Stimulated activated naive CD8-positive, alpha-beta T cell treated with anti-CD3 and anti-CD28 coated beads, Interleukin-15, Interleukin-2, amounts not matched to agents 100 ng/mL and 50 ng/mL, for 24 hours (primary cell): Measurements from ENCODE around the gene SERPINH1.

Source experiments
- H3K27ac Mint-ChIP-seq: one replicate; pipeline ENCODE4 v1.8.0; 2021; ENCODE audit warnings: mild to moderate bottlenecking, mixed read lengths
- H3K27me3 Mint-ChIP-seq: one replicate; pipeline ENCODE4 v1.8.0; 2021; ENCODE audit warnings: mixed read lengths
- H3K36me3 Mint-ChIP-seq: one replicate; pipeline ENCODE4 v1.8.0; 2021; ENCODE audit warnings: low read depth, mixed read lengths
- H3K4me1 Mint-ChIP-seq: one replicate; pipeline ENCODE4 v1.8.0; 2021; ENCODE audit warnings: low read depth, mixed read lengths
- H3K4me3 Mint-ChIP-seq: one replicate; pipeline ENCODE4 v1.8.0; 2021; ENCODE audit warnings: mild to moderate bottlenecking, mixed read lengths
- H3K9me3 Mint-ChIP-seq: one replicate; pipeline ENCODE4 v1.8.0; 2021; ENCODE audit warnings: mixed read lengths

Gene SERPINH1

GRCh38 chr11:75589051-75589450, 27.0 kb downstream of the SERPINH1 start:
- Mint-ChIP-seq H3K4me3 (no peak overlapping the region), H3K27ac (no peak overlapping the region)

GRCh38 chr11:75589933-75590332, 27.9 kb downstream of the SERPINH1 start:
- H3K27me3 Mint-ChIP-seq: no peaks in the 10 kb centered on the region
- H3K9me3 Mint-ChIP-seq: no peaks in the 10 kb centered on the region
- H3K4me3 Mint-ChIP-seq: no peak overlapping the region
- H3K4me1 Mint-ChIP-seq: peaks cover 10% of the 10 kb centered on the region
- no peaks in the 10 kb centered on the region for H3K36me3 Mint-ChIP-seq
- H3K27ac Mint-ChIP-seq: no peak overlapping the region

More at GRCh38 chr11:75589051-75589450, 27.0 kb downstream of the SERPINH1 start:
- Mint-ChIP-seq H3K27me3 (no peaks in the 10 kb centered on the region), H3K36me3 (no peaks in the 10 kb centered on the region), H3K9me3 (no peaks in the 10 kb centered on the region), H3K4me1 (peaks cover 13% of the 10 kb centered on the region)

GRCh38 chr11:75591371-75591770, 29.3 kb downstream of the SERPINH1 start:
- no peak overlapping the region for H3K27ac Mint-ChIP-seq

GRCh38 chr11:75591966-75592365, 29.9 kb downstream of the SERPINH1 start:
- Mint-ChIP-seq H3K4me1 (peaks cover 10% of the 10 kb centered on the region), H3K9me3 (no peaks in the 10 kb centered on the region), H3K36me3 (no peaks in the 10 kb centered on the region), H3K27me3 (no peaks in the 10 kb centered on the region), H3K4me3 (no peak overlapping the region), H3K27ac (no peak overlapping the region)

More at GRCh38 chr11:75591371-75591770, 29.3 kb downstream of the SERPINH1 start:
- Mint-ChIP-seq H3K4me3 (no peak overlapping the region), H3K9me3 (no peaks in the 10 kb centered on the region), H3K27me3 (no peaks in the 10 kb centered on the region), H3K4me1 (peaks cover 10% of the 10 kb centered on the region), H3K36me3 (no peaks in the 10 kb centered on the region)

GRCh38 chr11:75592715-75593114, 30.7 kb downstream of the SERPINH1 start:
- Mint-ChIP-seq H3K27ac (no peak overlapping the region), H3K36me3 (no peaks in the 10 kb centered on the region), H3K4me1 (peaks cover 10% of the 10 kb centered on the region), H3K9me3 (no peaks in the 10 kb centered on the region), H3K4me3 (no peak overlapping the region), H3K27me3 (no peaks in the 10 kb centered on the region)

- Mint-ChIP-seq H3K36me3 (no peaks in the 10 kb centered on the region), H3K4me1 (peaks cover 10% of the 10 kb centered on the region), H3K9me3 (no peaks in the 10 kb centered on the region), H3K27me3 (no peaks in the 10 kb centered on the region), H3K27ac (no peak overlapping the region), H3K4me3 (no peak overlapping the region)
These were observed 31.3 kb downstream of the SERPINH1 start for GRCh38 chr11:75593286-75593915.

- H3K4me1 Mint-ChIP-seq: peaks cover 10% of the 10 kb centered on the region
- H3K36me3 Mint-ChIP-seq: no peaks in the 10 kb centered on the region
These were observed 32.2 kb downstream of the SERPINH1 start for GRCh38 chr11:75594211-75594610.

GRCh38 chr11:75595429-75595828, 33.4 kb downstream of the SERPINH1 start:
- H3K4me3 Mint-ChIP-seq: no peak overlapping the region
- H3K27ac Mint-ChIP-seq: no peak overlapping the region
- H3K4me1 Mint-ChIP-seq: peaks cover 10% of the 10 kb centered on the region
- H3K36me3 Mint-ChIP-seq: no peaks in the 10 kb centered on the region
- H3K27me3 Mint-ChIP-seq: no peaks in the 10 kb centered on the region
- no peaks in the 10 kb centered on the region for H3K9me3 Mint-ChIP-seq

More at GRCh38 chr11:75594211-75594610, 32.2 kb downstream of the SERPINH1 start:
- Mint-ChIP-seq H3K4me3 (no peak overlapping the region), H3K27me3 (no peaks in the 10 kb centered on the region), H3K27ac (no peak overlapping the region), H3K9me3 (no peaks in the 10 kb centered on the region)

GRCh38 chr11:75596914-75597313, 34.9 kb downstream of the SERPINH1 start:
- Mint-ChIP-seq H3K4me1 (peaks cover 10% of the 10 kb centered on the region), H3K9me3 (no peaks in the 10 kb centered on the region), H3K36me3 (no peaks in the 10 kb centered on the region), H3K4me3 (no peak overlapping the region), H3K27me3 (no peaks in the 10 kb centered on the region), H3K27ac (no peak overlapping the region)

GRCh38 chr11:75597636-75598035, 35.6 kb downstream of the SERPINH1 start:
- Mint-ChIP-seq H3K27me3 (no peaks in the 10 kb centered on the region), H3K4me1 (peaks cover 4% of the 10 kb centered on the region), H3K4me3 (no peak overlapping the region), H3K27ac (no peak overlapping the region), H3K36me3 (no peaks in the 10 kb centered on the region), H3K9me3 (no peaks in the 10 kb centered on the region)

GRCh38 chr11:75598264-75598663, 36.2 kb downstream of the SERPINH1 start:
- no peaks in the 10 kb centered on the region for H3K9me3 Mint-ChIP-seq
- H3K27ac Mint-ChIP-seq: no peak overlapping the region
- no peaks in the 10 kb centered on the region for H3K4me1 Mint-ChIP-seq

GRCh38 chr11:75598900-75599299, 36.8 kb downstream of the SERPINH1 start:
- Mint-ChIP-seq H3K36me3 (no peaks in the 10 kb centered on the region), H3K4me1 (no peaks in the 10 kb centered on the region), H3K9me3 (no peaks in the 10 kb centered on the region), H3K27ac (no peak overlapping the region), H3K27me3 (no peaks in the 10 kb centered on the region), H3K4me3 (no peak overlapping the region)

More at GRCh38 chr11:75598264-75598663, 36.2 kb downstream of the SERPINH1 start:
- Mint-ChIP-seq H3K36me3 (no peaks in the 10 kb centered on the region), H3K4me3 (no peak overlapping the region), H3K27me3 (no peaks in the 10 kb centered on the region)

GRCh38 chr11:75600356-75600755, 38.3 kb downstream of the SERPINH1 start:
- Mint-ChIP-seq H3K27ac (no peak overlapping the region), H3K36me3 (no peaks in the 10 kb centered on the region), H3K27me3 (peaks cover 11% of the 10 kb centered on the region), H3K9me3 (no peaks in the 10 kb centered on the region), H3K4me1 (no peaks in the 10 kb centered on the region), H3K4me3 (no peak overlapping the region)

- Mint-ChIP-seq H3K9me3 (no peaks in the 10 kb centered on the region), H3K27ac (no peak overlapping the region), H3K36me3 (no peaks in the 10 kb centered on the region), H3K4me3 (no peak overlapping the region), H3K4me1 (no peaks in the 10 kb centered on the region), H3K27me3 (peaks cover 18% of the 10 kb centered on the region)
These were observed 39.4 kb downstream of the SERPINH1 start for GRCh38 chr11:75601494-75601893.

GRCh38 chr11:75602951-75603350, 40.9 kb downstream of the SERPINH1 start:
- Mint-ChIP-seq H3K36me3 (no peaks in the 10 kb centered on the region), H3K4me3 (no peak overlapping the region), H3K27ac (no peak overlapping the region), H3K27me3 (peaks cover 18% of the 10 kb centered on the region), H3K9me3 (no peaks in the 10 kb centered on the region), H3K4me1 (no peaks in the 10 kb centered on the region)
